Esophagus muscularis mucosa (tissue), 4 donors: Measurements from ENCODE around the gene PREX1. TPM values are rescaled to one million over a fixed set of nuclear protein-coding genes. Genes with fewer than 3 reads are reported as not detected.
A peak's percentile ranks its signal among the peaks of the same experiment; 100 is the strongest.

Experiments
- DNase-seq: peaks from one replicate; pipeline ENCODE4 v3.0.0-alpha.2; 2017; ENCODE audit errors: extremely low spot score
- H3K27ac ChIP-seq, 4 donors: fragments of 200-600 bp; sonication (generic); replicated peaks in 1 of 4; 1 replicate in 3 of 4; 2 replicates in 1 of 4; pipeline ENCODE4 v1.5.1; 2016 to 2019; ENCODE audit warnings: mild to moderate bottlenecking in 1 of 4
- H3K27me3 ChIP-seq, 4 donors: fragments of 200-600 bp; sonication (generic); one replicate each; pipeline versions ENCODE4 v1.5.1 to v1.6.0; 2016 to 2019
- H3K36me3 ChIP-seq, 4 donors: fragments of 200-600 bp; sonication (generic); one replicate each; pipeline ENCODE4 v1.5.1; 2016 to 2019
- H3K4me1 ChIP-seq, 4 donors: fragments of 200-600 bp; sonication (generic); one replicate each; pipeline ENCODE4 v1.5.1; 2016 to 2019
- H3K4me3 ChIP-seq, 4 donors: fragments of 200-600 bp; sonication (generic); 1 replicate in 2 of 4; 2 replicates in 2 of 4; pipeline ENCODE4 v1.5.1; 2016 to 2019; ENCODE audit warnings: mild to moderate bottlenecking in 4 of 4, moderate library complexity in 1 of 4
- H3K9me3 ChIP-seq, 4 donors: fragments of 200-600 bp; sonication (generic); 1 replicate in 3 of 4; 2 replicates in 1 of 4; pipeline ENCODE4 v1.5.1; 2016 to 2019
- CTCF ChIP-seq, 3 experiments: fragments of 200-600 bp in 2 of 3; fragments of 450-650 bp in 1 of 3; sonication (generic) in 2 of 3; IDR thresholded peaks; one replicate each; pipeline ENCODE4 v1.5.1; 2017 to 2019; ENCODE audit warnings: antibody characterized with exemption in 3 of 3, mild to moderate bottlenecking in 2 of 3, moderate library complexity in 1 of 3
- EP300 ChIP-seq: sonication (generic); formaldehyde crosslinking; IDR thresholded peaks from one replicate; pipeline ENCODE4 v1.6.1; 2017; ENCODE audit warnings: antibody characterized with exemption
- POLR2A ChIP-seq: fragments of 450-650 bp; IDR thresholded peaks from one replicate; pipeline ENCODE4 v1.6.1; 2017; ENCODE audit warnings: antibody characterized with exemption, moderate library complexity, mild to moderate bottlenecking, low read depth
- POLR2AphosphoS5 ChIP-seq, 2 donors: sonication (generic); formaldehyde crosslinking; IDR thresholded peaks; one replicate each; pipeline ENCODE4 v1.6.1; 2017; ENCODE audit warnings: antibody characterized with exemption in 2 of 2
- WGBS: methylation state at CpG from one replicate; pipeline ENCODE4 v1.1.5; 2018; 5-methylcytosine and 5-hydroxymethylcytosine counted together
- intact Hi-C: fragments of 100-400 bp; cut with DNase I; formaldehyde crosslinking; loops from one replicate; pipeline ENCODE4 v1.15.1; 2023
- total RNA-seq, 4 donors: library from RNA; depleted of rRNA; stranded (reverse); fragments of >200 nt; gene quantifications; one replicate each; pipeline versions ENCODE4 v1.1.0 to v1.2.1, GENCODE V29; 2016

The PREX1 gene
- total RNA-seq, 4 donors from 2014 or later = 20.8 to 37.1 (median 24.3) TPM

- 74% methylated on average over 6 of the region's 11 CpGs for WGBS
- peaks cover 0 to 20% (median 5%) of the 10 kb centered on the region in 4 donors for H3K36me3 ChIP-seq
- no peak overlapping the region for H3K4me3 ChIP-seq
- H3K4me1 ChIP-seq = peaks cover 0 to 24% (median 7%) of the 10 kb centered on the region in 4 donors
- intact Hi-C loops = no loop called here
- no peak for DNase-seq
- no peaks in the 10 kb centered on the region for H3K9me3 ChIP-seq
- no peak overlapping the region for H3K27ac ChIP-seq
- TF ChIP-seq POLR2AphosphoS5 (IDR thresholded peaks at IDR 0.05) (no peak), POLR2A (no peak), CTCF (IDR thresholded peaks at IDR 0.05) (no peak), EP300 (no peak)
- H3K27me3 ChIP-seq = no peaks in the 10 kb centered on the region
These were observed 157.7 kb downstream of the PREX1 start for GRCh38 chr20:48669946-48670605.

- Histone ChIP-seq H3K27me3 (no peaks in the 10 kb centered on the region), H3K36me3 (peaks cover 0 to 12% (median 5%) of the 10 kb centered on the region in 4 donors), H3K9me3 (no peaks in the 10 kb centered on the region), H3K4me1 (peaks cover 0 to 24% (median 7%) of the 10 kb centered on the region in 4 donors), H3K4me3 (no peak overlapping the region), H3K27ac (peak overlapping the region in 1 of 4 donors; percentile 42)
- no peak for DNase-seq
- intact Hi-C loops = no loop called here
- WGBS = 65% methylated on average over 7 of the region's 10 CpGs
- peak in 1 of 2 donors; percentile 15 for TF ChIP-seq POLR2AphosphoS5 (IDR thresholded peaks at IDR 0.05)
- no peak for TF ChIP-seq EP300
These were observed 159.3 kb downstream of the PREX1 start for GRCh38 chr20:48668451-48668946.

- H3K36me3 ChIP-seq = peaks cover 0 to 12% (median 5%) of the 10 kb centered on the region in 4 donors
- H3K27ac ChIP-seq = peak overlapping the region in 1 of 4 donors; percentile 42
- WGBS = 82% methylated on average over 11 of the region's 15 CpGs
- H3K4me3 ChIP-seq = no peak overlapping the region
- H3K4me1 ChIP-seq = peaks cover 0 to 24% (median 7%) of the 10 kb centered on the region in 4 donors
- intact Hi-C loops = no loop called here
- DNase-seq = no peak
- no peaks in the 10 kb centered on the region for H3K27me3 ChIP-seq
- no peaks in the 10 kb centered on the region for H3K9me3 ChIP-seq
- no peak for TF ChIP-seq POLR2A
- no peak for TF ChIP-seq CTCF (IDR thresholded peaks at IDR 0.05)
- TF ChIP-seq EP300 = no peak
- TF ChIP-seq POLR2AphosphoS5 (IDR thresholded peaks at IDR 0.05) = no peak
These were observed 159.8 kb downstream of the PREX1 start for GRCh38 chr20:48667889-48668413.

- Histone ChIP-seq H3K36me3 (peaks cover 0 to 14% (median 6%) of the 10 kb centered on the region in 4 donors), H3K9me3 (no peaks in the 10 kb centered on the region), H3K27me3 (no peaks in the 10 kb centered on the region), H3K4me1 (peaks cover 0 to 25% (median 7%) of the 10 kb centered on the region in 4 donors), H3K4me3 (no peak overlapping the region), H3K27ac (peak overlapping the region in 1 of 4 donors; percentile 42)
- intact Hi-C loops = no loop called here
- 96% methylated on average over 5 of the region's 6 CpGs for WGBS
- no peak for DNase-seq
- TF ChIP-seq EP300 (no peak), POLR2AphosphoS5 (IDR thresholded peaks at IDR 0.05) (no peak), CTCF (IDR thresholded peaks at IDR 0.05) (no peak), POLR2A (no peak)
These were observed 160.3 kb downstream of the PREX1 start for GRCh38 chr20:48667481-48667880.

GRCh38 chr20:48665785-48666184 is 162.0 kb downstream of the PREX1 start:
- 93% methylated on average over 6 of the region's 8 CpGs for WGBS

More at GRCh38 chr20:48665785-48666184, 162.0 kb downstream of the PREX1 start:
- TF ChIP-seq CTCF (IDR thresholded peaks at IDR 0.05) (no peak), POLR2A (no peak), EP300 (no peak), POLR2AphosphoS5 (IDR thresholded peaks at IDR 0.05) (no peak)
- Histone ChIP-seq H3K36me3 (peaks cover 0 to 22% (median 9%) of the 10 kb centered on the region in 4 donors), H3K27me3 (no peaks in the 10 kb centered on the region), H3K4me1 (peaks cover 0 to 33% (median 7%) of the 10 kb centered on the region in 4 donors), H3K4me3 (no peak overlapping the region), H3K9me3 (peaks cover 0 to under 1% (median 0%) of the 10 kb centered on the region in 4 donors), H3K27ac (no peak overlapping the region)
- intact Hi-C loops = no loop called here
- DNase-seq = no peak
